ENCODE data around the gene HSD3B2.

The HSD3B2 gene

DNA sequence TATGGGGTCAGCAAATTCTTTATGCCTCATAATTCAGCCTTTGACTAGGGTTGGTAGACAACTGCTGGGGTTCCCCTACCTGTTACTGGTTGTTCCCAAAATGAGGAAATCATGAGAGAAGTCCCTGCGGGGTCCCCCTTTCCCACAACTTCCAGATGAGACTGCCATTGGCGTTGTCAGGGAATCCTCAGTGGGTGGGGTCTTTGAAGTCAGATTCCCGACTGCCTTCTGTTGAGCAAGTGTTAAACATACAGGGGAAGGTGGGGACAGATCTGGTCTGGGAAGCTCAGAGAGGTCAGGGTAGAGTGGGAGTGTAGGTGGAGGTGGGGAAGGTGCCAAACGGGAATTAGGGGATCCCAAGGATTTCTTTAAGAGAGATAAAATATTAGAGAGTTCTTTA lies 14.7 kb downstream of the HSD3B2 start:
- no peak overlapping the region for H3K27ac Mint-ChIP-seq

DNA sequence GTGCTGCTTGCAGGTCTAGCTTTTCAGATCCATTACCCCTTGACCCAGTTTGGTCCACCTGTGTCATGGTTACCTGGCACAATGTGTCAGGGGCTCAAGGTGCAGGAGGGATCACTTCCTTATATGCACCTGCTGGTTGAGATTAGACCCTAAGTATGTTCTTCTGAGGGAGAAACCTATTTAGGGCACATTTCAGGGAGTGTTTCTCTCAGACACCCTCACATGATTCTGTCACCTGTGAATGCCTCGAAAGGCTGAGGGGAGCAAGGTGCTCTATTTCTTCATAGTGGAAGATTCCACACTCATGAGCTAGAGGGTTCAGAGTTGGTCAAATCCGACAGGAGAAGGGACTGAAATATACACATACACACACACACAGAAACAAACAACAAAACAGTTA lies 15.5 kb downstream of the HSD3B2 start:
- no peaks in the 10 kb centered on the region for H3K4me1 Mint-ChIP-seq
- DNase-seq (ENCODE audit: low spot score in 2 of 2) (no peak), ATAC-seq (no peak)
- H3K27ac Mint-ChIP-seq, result no peak overlapping the region
- H3K9me3 Mint-ChIP-seq, result peaks cover 2% of the 10 kb centered on the region
- no peaks in the 10 kb centered on the region for H3K36me3 Mint-ChIP-seq
- no peak overlapping the region for H3K4me3 Mint-ChIP-seq

More for the DNA sequence above, 14.7 kb downstream of the HSD3B2 start:
- Mint-ChIP-seq H3K36me3 (no peaks in the 10 kb centered on the region), H3K9me3 (peaks cover 2% of the 10 kb centered on the region), H3K4me1 (no peaks in the 10 kb centered on the region), H3K4me3 (no peak overlapping the region)
- DNase-seq (ENCODE audit: low spot score in 2 of 2) (no peak), ATAC-seq (no peak)

DNA sequence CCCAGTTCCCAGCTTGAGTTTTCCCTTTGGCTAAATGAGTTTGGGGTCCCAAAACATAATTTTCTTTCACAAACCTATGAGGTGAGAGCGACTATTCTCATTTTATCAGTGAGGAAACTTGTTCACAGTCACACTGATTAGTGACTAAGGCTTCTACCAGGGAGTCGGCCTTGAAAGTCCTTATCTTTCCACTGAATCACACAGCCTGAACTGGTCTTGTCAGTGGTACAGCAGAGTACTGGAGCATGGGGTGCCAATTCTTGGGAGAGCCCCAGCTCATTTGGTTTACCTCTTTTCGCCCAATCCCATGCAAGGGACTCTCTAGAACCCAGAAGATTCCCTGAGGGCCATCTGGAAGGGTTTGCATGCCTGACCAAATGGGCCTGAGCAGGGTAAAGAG lies 16.9 kb downstream of the HSD3B2 start:
- Mint-ChIP-seq H3K4me3 (no peak overlapping the region), H3K9me3 (peaks cover 2% of the 10 kb centered on the region), H3K36me3 (no peaks in the 10 kb centered on the region), H3K27ac (no peak overlapping the region), H3K4me1 (no peaks in the 10 kb centered on the region)
- no peak for DNase-seq (ENCODE audit: low spot score in 2 of 2)
- no peak for ATAC-seq

DNA sequence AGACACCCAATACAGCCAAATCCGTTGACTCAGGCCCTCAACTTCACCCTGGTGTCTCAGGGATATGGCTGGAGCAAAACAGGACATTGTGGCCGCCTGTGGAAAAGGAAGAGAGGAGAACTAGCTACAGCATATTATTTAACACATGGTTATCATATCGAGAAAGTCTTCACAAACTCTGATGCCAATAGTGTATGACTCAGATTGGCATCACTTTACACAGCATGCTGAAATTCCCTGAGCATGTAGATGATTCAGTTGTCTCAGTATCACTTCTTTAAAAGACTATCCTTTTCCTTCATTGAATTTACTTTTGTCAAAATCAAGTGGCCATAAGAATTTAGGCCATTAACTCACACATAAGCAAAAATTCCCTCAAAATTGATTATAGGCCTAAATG lies 20.1 kb downstream of the HSD3B2 start:
- H3K27ac Mint-ChIP-seq, result no peak overlapping the region
- H3K4me3 Mint-ChIP-seq, result no peak overlapping the region

DNA sequence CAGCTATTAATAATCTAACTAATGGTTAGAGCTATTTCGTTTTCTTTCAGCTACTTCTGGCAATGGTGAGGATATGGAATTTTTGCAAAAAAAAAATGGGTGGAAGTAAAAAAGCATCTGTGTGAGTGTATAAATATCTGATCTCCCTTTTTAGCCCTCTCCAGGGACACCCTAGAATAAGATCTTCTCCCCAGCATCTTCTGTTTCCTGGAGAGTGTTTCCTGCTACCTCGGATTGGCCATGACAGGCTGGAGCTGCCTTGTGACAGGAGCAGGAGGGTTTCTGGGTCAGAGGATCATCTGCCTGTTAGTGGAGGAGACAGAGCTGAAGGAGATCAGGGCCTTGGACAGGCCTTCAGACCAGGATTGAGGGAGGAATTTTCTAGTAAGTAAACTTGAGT lies 23.8 kb downstream of the HSD3B2 start:
- Mint-ChIP-seq H3K4me3 (no peak overlapping the region), H3K27ac (no peak overlapping the region), H3K9me3 (peaks cover 5% of the 10 kb centered on the region), H3K4me1 (no peaks in the 10 kb centered on the region), H3K36me3 (no peaks in the 10 kb centered on the region)
- no peak for DNase-seq (ENCODE audit: low spot score in 2 of 2)
- no peak for ATAC-seq

More for the DNA sequence above, 20.1 kb downstream of the HSD3B2 start:
- no peaks in the 10 kb centered on the region for H3K36me3 Mint-ChIP-seq
- ATAC-seq, result no peak
- no peak for DNase-seq (ENCODE audit: low spot score in 2 of 2)
- H3K4me1 Mint-ChIP-seq, result no peaks in the 10 kb centered on the region
- peaks cover 5% of the 10 kb centered on the region for H3K9me3 Mint-ChIP-seq

DNA sequence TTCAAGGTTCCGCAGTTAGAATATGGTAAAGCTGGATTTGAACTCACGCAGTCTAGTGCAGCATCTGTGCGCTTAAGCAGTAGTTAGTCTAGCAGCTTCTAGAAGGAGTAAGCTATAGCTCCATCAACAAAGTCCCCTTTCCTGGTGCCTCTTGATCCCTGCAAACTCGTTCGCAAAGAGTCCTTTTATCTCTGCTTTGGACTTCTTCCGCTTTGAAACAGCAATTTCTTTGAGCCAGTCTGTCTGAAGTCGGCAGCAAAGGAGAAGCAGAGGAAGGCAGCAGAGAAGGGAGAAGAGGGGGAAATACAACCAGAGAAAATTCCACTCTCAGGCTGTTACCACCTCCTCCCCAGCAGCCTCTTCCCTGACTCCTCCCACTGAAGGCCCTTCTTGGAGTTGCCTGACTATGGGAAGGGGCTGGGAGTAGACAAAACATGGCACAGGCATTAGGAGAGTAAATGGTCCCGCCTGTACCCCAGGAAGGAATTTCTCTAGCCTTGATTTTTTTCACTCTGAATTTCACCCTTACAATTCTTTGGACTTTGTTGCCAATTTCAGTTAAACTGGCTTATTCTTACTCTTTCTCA lies 25.9 kb downstream of the HSD3B2 start:
- H3K36me3 Mint-ChIP-seq, result no peaks in the 10 kb centered on the region
- no peak for ATAC-seq

DNA sequence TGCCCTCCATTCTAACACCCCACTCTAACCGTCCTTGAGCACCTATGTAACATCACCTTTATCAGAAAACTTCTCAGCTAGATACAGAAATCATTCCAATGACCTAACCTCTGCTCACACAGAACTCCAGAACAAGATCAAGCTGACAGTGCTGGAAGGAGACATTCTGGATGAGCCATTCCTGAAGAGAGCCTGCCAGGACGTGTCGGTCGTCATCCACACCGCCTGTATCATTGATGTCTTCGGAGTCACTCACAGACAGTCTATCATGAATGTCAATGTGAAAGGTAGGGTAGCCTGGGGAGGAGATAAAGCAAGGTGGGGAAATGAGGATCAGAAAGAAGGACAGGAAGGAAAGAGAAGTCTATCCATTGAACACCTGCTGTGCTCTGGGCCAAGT lies 27.8 kb downstream of the HSD3B2 start:
- Mint-ChIP-seq H3K36me3 (no peaks in the 10 kb centered on the region), H3K9me3 (peaks cover 5% of the 10 kb centered on the region), H3K27ac (no peak overlapping the region), H3K4me3 (no peak overlapping the region), H3K4me1 (no peaks in the 10 kb centered on the region)
- no peak for ATAC-seq
- DNase-seq (ENCODE audit: low spot score in 2 of 2), result no peak

More for the DNA sequence above, 25.9 kb downstream of the HSD3B2 start:
- H3K4me1 Mint-ChIP-seq, result no peaks in the 10 kb centered on the region
- peaks cover 5% of the 10 kb centered on the region for H3K9me3 Mint-ChIP-seq
- no peak for DNase-seq (ENCODE audit: low spot score in 2 of 2)
- H3K4me3 Mint-ChIP-seq, result no peak overlapping the region
- no peak overlapping the region for H3K27ac Mint-ChIP-seq

DNA sequence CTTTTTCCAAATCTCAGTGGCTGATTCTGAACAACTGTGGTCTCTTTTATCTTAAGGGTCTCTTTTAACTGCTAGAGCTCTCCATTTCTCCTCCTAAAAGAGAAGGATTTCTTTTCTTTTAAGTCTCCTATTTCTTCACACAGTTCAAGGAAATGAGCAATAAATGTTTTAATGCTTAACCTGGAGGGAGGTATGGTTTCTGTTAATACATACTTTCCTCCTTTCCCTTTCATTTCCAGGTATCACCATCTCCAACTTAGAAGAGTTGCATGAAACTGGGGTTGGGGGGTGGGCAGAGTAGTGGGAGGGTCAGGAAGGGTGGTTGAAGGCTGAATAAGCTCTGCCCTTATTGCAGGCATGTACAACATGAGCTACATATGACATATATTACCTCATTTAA lies 31.4 kb downstream of the HSD3B2 start:
- Mint-ChIP-seq H3K27ac (no peak overlapping the region), H3K36me3 (no peaks in the 10 kb centered on the region), H3K4me3 (no peak overlapping the region), H3K4me1 (no peaks in the 10 kb centered on the region), H3K9me3 (no peaks in the 10 kb centered on the region)
- DNase-seq (ENCODE audit: low spot score in 2 of 2) (no peak), ATAC-seq (no peak)

DNA sequence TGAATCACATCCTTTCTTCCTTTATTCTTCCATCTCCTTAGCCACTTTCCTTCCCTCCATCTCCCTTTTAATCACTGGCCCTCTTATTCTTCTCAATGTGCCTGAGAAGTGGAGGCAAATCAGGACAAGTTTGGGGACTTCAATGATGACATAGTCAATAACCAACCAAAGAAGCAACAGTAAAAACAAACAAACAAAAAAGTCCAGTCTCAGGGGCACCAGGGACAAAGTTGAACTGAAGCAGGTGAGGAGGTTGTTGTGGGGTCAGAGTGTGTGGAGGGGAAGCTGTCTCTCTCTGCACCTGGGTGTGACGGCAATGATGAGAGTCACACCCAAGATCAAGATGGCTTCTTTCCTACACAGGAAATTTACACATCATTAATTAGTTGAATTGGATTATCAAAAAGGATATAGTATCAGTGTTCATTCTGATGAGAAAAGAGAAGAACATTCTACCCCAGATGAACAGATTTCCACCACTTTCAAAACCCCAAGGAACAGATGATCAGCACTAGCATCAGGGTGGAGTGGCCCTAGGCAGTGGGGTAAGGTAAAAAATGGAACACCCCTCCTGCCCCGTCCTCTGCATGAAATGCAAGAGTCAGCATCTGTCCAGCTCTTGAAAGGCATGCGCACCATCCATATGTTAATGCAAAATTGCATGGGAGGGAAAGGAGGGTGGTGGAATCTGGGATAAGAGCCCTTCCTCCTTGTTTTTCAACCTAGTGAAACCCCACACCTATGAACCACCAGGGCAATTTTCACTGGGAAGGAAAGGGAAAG lies 32.6 kb downstream of the HSD3B2 start:
- DNase-seq (ENCODE audit: low spot score in 2 of 2), result no peak
- no peaks in the 10 kb centered on the region for H3K36me3 Mint-ChIP-seq

DNA sequence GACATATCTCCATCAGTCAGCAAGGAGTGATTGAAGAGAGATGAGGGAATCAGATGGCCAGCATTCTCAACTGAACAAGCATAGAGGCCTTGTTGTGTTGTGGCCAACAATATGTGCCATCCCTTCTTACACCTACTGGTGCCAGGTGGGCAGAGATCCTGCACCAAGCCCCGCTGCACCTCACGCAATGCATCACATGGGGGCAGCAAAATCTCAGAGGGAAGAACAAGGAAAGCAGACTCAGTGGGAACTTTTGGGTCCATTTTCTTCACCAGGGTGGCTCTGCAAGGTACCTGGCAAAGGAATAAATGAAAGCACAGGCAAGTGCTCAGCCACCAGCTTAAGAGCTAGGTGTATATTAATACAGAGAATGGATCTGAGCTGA lies 33.2 kb downstream of the HSD3B2 start:
- Mint-ChIP-seq H3K9me3 (no peaks in the 10 kb centered on the region), H3K4me3 (no peak overlapping the region), H3K27ac (no peak overlapping the region), H3K36me3 (no peaks in the 10 kb centered on the region), H3K4me1 (no peaks in the 10 kb centered on the region)
- DNase-seq (ENCODE audit: low spot score in 2 of 2) (no peak), ATAC-seq (no peak)

More for the DNA sequence above, 32.6 kb downstream of the HSD3B2 start:
- Mint-ChIP-seq H3K4me3 (no peak overlapping the region), H3K4me1 (no peaks in the 10 kb centered on the region), H3K9me3 (no peaks in the 10 kb centered on the region), H3K27ac (no peak overlapping the region)
- no peak for ATAC-seq

DNA sequence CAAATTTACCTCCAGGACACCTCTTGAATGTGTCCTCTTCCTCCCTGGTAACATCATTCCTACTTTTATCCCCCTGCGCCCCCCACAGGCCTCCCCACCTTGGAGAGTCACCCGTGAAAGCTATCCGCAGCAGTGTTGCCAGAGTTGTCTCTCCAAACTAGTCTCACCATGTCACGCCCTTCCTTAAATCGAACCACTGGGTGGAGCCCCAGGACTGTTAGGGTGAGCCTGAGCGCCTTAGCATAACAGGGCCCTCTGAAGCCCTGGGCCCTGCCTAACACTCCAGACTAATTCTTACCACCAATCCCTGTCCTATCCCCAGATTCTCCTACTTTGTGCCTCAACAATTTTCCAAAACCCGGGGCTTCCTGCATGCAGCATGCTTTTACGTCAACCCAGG lies 35.0 kb downstream of the HSD3B2 start:
- H3K4me3 Mint-ChIP-seq, result no peak overlapping the region
- DNase-seq (ENCODE audit: low spot score in 2 of 2), result no peak
- H3K9me3 Mint-ChIP-seq, result peaks cover 3% of the 10 kb centered on the region
- no peaks in the 10 kb centered on the region for H3K4me1 Mint-ChIP-seq
- no peak for ATAC-seq
- H3K27ac Mint-ChIP-seq, result no peak overlapping the region
- no peaks in the 10 kb centered on the region for H3K36me3 Mint-ChIP-seq

DNA sequence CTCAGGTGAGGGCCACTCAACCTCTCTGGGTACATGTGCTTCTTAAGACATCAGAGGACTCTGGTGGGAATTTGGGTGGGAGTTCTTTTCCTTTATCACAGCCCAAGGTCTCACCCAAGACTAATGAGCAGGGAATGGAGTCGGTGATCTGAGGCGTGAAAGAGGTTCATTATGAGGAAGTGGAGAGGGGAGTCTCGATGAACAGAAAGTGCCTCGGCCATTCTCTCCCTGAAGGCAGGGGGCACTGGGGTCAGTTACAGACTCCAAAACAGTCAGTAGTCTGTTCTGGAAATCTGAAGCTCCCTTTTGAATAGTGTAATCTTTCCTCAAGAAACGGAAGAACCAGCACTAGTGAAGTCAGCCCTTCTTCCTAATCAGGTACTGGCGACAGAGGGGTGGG lies 36.2 kb downstream of the HSD3B2 start:
- H3K36me3 Mint-ChIP-seq, result no peaks in the 10 kb centered on the region
- H3K4me1 Mint-ChIP-seq, result no peaks in the 10 kb centered on the region
- H3K27ac Mint-ChIP-seq, result no peak overlapping the region
- DNase-seq (ENCODE audit: low spot score in 2 of 2), result no peak
- no peak overlapping the region for H3K4me3 Mint-ChIP-seq
- ATAC-seq, result no peak
- peaks cover 3% of the 10 kb centered on the region for H3K9me3 Mint-ChIP-seq

DNA sequence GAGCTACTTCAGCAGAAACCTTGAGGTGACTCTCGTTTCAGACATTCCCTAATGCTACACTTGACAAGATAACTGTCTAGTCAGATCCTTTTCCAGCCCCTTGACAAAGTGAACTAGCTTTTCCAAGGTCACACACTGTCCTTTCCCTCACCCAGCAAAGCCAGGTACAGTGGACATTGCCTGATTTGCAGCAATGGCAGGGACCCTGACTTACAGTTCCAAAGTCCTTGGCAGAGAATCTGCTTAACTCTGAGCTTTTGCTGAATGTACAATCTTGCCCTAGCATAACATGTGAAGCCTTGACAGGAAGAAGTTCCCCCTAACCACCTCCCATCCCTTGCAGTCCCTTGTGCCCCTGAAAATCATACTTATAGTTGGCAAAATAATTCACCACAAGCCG lies 37.1 kb downstream of the HSD3B2 start:
- Mint-ChIP-seq H3K9me3 (peaks cover 3% of the 10 kb centered on the region), H3K4me1 (no peaks in the 10 kb centered on the region), H3K36me3 (no peaks in the 10 kb centered on the region), H3K27ac (no peak overlapping the region), H3K4me3 (no peak overlapping the region)
- no peak for DNase-seq (ENCODE audit: low spot score in 2 of 2)
- no peak for ATAC-seq

DNA sequence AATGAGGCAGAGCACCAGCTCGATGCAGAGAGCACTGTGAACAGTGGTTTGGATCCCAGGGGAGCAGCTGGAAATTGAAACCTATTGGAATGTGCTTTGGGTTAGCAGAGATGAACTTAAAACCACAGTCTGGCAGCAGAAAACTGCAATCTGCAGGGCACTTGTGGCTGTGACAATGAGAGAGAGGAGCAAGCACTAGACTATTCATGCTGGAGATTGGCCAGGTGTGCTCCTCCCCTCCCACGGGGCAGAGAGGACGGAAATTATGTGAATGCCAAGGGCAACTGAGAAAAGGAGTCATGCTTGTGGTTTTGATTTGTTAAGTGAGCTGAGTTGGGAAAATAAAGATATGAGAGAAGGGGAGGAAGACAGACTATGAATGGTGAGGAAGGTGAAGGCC lies 38.1 kb downstream of the HSD3B2 start:
- no peaks in the 10 kb centered on the region for H3K4me1 Mint-ChIP-seq
- H3K27ac Mint-ChIP-seq, result no peak overlapping the region
- ATAC-seq (no peak), DNase-seq (ENCODE audit: low spot score in 2 of 2) (no peak)
- no peaks in the 10 kb centered on the region for H3K36me3 Mint-ChIP-seq
- peaks cover 3% of the 10 kb centered on the region for H3K9me3 Mint-ChIP-seq
- no peak overlapping the region for H3K4me3 Mint-ChIP-seq

DNA sequence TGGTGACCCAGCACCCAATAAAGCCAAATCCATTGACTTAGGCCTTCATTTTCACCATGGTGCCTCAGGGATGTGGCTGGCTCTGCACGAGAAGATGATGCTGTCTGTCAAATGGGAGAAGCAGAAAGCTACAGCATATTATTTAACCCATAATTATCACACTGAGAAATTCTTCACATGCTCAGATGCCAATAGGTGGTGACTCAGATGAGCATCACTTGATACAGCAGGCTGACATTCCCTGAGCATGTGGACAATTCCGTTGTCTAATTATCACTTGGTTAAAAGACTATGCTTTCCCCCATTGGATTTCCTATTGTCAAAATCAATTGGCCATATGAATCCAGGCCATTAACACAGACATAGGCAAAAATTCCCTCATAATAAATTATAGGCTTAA lies 48.0 kb downstream of the HSD3B2 start:
- no peak for ATAC-seq
- no peak for DNase-seq (ENCODE audit: low spot score in 2 of 2)
- H3K4me3 Mint-ChIP-seq, result no peak overlapping the region
- no peaks in the 10 kb centered on the region for H3K9me3 Mint-ChIP-seq
- H3K4me1 Mint-ChIP-seq, result no peaks in the 10 kb centered on the region
- no peaks in the 10 kb centered on the region for H3K36me3 Mint-ChIP-seq
- H3K27ac Mint-ChIP-seq, result no peak overlapping the region

DNA sequence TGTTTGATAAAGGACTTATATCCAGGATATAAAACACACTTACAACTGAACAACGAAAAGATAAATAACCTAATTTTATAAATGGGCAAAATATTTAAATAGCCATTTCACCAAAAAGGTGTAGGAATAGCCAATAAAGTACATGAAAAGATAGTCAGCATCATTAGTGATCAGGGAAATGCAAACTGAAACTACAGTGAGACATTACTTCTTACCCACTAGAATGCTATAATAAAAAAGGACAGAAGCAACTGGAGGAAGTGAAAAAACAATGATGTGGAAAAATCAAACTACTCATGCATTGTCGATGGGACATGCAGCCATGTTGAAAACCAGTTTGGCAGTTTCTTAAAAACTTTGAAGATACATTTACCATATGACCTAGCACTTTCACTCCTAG lies 48.6 kb downstream of the HSD3B2 start:
- no peak for DNase-seq (ENCODE audit: low spot score in 2 of 2)
- Mint-ChIP-seq H3K36me3 (no peaks in the 10 kb centered on the region), H3K4me1 (no peaks in the 10 kb centered on the region), H3K9me3 (no peaks in the 10 kb centered on the region), H3K4me3 (no peak overlapping the region), H3K27ac (no peak overlapping the region)
- ATAC-seq, result no peak

Measured in stimulated activated effector memory CD8-positive, alpha-beta T cell treated with anti-CD3 and anti-CD28 coated beads, Interleukin-12 subunit alpha, Interleukin-12 subunit beta, amount 100 ng/mL, for 72 hours (primary cell).